Smooth muscle cell of the brain vasculature (primary cell): Measurements from ENCODE around the gene SH3D19.
A peak's percentile ranks its signal among the peaks of the same experiment; 100 is the strongest.
"Not testable (repeated sequence)": the region's sequence is repeated elsewhere in the genome, so short reads cannot be mapped to it uniquely, and the experiment has no call there.

Experiments used
- DNase-seq: peaks from one replicate; pipeline ENCODE4 v3.0.0-alpha.2; 2012; ENCODE audit warnings: low read depth, low spot score

Gene SH3D19

GRCh38 chr4:151099229-151099975, 226.0 kb downstream of the SH3D19 start, which contains the start of gene RPS3A:
TSS of gene RPS3A (plus strand) at chr4:151099628. CDS start at chr4:151099653, 25 bp downstream.
- peak; percentile 97 for DNase-seq

- DNase-seq, result no peak
Observed at GRCh38 chr4:151098979-151099228, 226.5 kb downstream of the SH3D19 start.

- DNase-seq, result no peak
Observed at GRCh38 chr4:151097759-151098158, 227.6 kb downstream of the SH3D19 start.

GRCh38 chr4:151095142-151095541, 230.3 kb downstream of the SH3D19 start:
- DNase-seq, result no peak

GRCh38 chr4:151094290-151094751, 231.1 kb downstream of the SH3D19 start:
- no peak for DNase-seq

- DNase-seq, result no peak
Observed at GRCh38 chr4:151093203-151093602, 232.2 kb downstream of the SH3D19 start.

- no peak for DNase-seq
Observed at GRCh38 chr4:151092488-151092887, 232.9 kb downstream of the SH3D19 start.

GRCh38 chr4:151091047-151091446, 234.4 kb downstream of the SH3D19 start:
- DNase-seq, result no peak

GRCh38 chr4:151087467-151087866, 237.9 kb downstream of the SH3D19 start:
- no peak for DNase-seq

GRCh38 chr4:151077978-151078377, 247.4 kb downstream of the SH3D19 start:
- DNase-seq, result not testable (repeated sequence)

- DNase-seq, result no peak
Observed at GRCh38 chr4:151074416-151074916, 250.9 kb downstream of the SH3D19 start.
